SK-N-SH treated with all-trans-retinoic acid at 6 μM for 48 hours (cell line): ENCODE measurements around the gene VMP1.

Experiments used
- ARNTL ChIP-seq: fragments of 450-650 bp; formaldehyde crosslinking; IDR thresholded peaks from 2 replicates; pipeline ENCODE4 v1.5.0; 2020; ENCODE audit warnings: low read depth, mild to moderate bottlenecking, moderate library complexity, borderline replicate concordance
- ZNF8 ChIP-seq: fragments of 450-650 bp; formaldehyde crosslinking; IDR thresholded peaks from 2 replicates; pipeline ENCODE4 v1.5.0; 2020; ENCODE audit warnings: mild to moderate bottlenecking, moderate library complexity

GRCh38 chr17:59878624-59879023, 171.2 kb downstream of the VMP1 start:
- TF ChIP-seq ZNF8 (CRISPR knock-in tag) (no peak), ARNTL (CRISPR knock-in tag) (no peak)
